ENCODE measurements around the gene CDH23.

The CDH23 gene

DNA sequence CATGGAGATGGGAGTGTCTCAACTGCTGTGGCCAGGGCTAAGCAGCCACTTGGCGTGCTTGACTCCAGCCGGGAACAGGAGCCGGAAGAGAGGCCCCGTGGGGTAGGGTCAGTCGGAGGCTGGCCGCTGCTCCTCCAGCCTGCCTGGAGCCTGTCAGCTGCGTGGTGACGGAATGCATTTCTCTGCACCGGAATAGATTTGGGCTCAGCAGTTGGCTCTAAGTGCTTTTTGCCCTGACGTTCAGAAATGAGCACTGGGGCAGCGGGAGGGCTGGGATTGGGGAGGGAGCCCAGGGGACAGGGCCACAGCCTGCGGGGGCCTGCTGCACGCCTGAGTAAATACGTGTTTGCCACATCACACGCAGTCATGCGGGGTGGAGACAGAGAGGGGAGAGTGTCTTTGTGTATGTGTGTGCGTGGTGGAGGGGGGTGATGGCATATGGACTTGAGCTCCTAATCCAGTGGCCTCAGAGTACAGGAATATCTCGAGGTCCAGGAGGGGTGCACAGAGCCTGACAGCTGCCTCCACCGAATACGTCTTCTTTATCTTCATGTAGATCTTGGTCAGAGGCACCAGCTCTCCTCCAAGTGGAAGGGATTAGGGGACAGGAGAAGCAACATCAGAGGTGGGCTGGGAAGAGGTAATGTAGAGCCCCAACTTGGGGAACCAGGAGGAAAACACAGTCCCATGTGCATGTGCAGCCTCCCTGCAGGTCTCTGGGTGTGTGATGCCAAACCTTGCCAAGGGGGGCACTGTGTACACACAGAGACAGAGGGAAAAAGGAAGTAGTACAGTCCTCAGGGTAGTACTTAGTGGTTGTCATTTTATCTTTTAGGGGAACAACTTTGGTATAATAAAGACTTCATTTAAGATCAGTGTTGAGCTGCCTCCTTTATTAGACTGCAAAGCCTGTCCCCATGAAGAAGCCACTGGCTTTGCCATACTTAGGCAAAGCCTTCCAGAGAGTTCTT is 151.4 kb downstream of the CDH23 start:
- no peak overlapping the region for H3K9ac ChIP-seq
- H3K79me2 ChIP-seq: no peaks in the 10 kb centered on the region
- TF ChIP-seq, protein P1, sequence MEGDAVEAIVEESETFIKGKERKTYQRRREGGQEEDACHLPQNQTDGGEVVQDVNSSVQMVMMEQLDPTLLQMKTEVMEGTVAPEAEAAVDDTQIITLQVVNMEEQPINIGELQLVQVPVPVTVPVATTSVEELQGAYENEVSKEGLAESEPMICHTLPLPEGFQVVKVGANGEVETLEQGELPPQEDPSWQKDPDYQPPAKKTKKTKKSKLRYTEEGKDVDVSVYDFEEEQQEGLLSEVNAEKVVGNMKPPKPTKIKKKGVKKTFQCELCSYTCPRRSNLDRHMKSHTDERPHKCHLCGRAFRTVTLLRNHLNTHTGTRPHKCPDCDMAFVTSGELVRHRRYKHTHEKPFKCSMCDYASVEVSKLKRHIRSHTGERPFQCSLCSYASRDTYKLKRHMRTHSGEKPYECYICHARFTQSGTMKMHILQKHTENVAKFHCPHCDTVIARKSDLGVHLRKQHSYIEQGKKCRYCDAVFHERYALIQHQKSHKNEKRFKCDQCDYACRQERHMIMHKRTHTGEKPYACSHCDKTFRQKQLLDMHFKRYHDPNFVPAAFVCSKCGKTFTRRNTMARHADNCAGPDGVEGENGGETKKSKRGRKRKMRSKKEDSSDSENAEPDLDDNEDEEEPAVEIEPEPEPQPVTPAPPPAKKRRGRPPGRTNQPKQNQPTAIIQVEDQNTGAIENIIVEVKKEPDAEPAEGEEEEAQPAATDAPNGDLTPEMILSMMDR (IDR thresholded peaks at IDR 0.05): peak; percentile 69
- H2AFZ ChIP-seq: peak overlapping the region; percentile 13
- no peaks in the 10 kb centered on the region for H3K27me3 ChIP-seq (ENCODE audit: control insufficient read depth, insufficient read depth, low read length)
- H3K4me3 ChIP-seq (ENCODE audit: low read depth, low read length): no peak overlapping the region
- no peak overlapping the region for H3K27ac ChIP-seq
- no peaks in the 10 kb centered on the region for H3K9me3 ChIP-seq (ENCODE audit: control insufficient read depth, low read length)
- no peaks in the 10 kb centered on the region for H3K36me3 ChIP-seq (ENCODE audit: control insufficient read depth, insufficient read depth, low read length)
- H3K4me1 ChIP-seq: peaks cover 19% of the 10 kb centered on the region
- no peak overlapping the region for H3K4me2 ChIP-seq (ENCODE audit: low read length)

DNA sequence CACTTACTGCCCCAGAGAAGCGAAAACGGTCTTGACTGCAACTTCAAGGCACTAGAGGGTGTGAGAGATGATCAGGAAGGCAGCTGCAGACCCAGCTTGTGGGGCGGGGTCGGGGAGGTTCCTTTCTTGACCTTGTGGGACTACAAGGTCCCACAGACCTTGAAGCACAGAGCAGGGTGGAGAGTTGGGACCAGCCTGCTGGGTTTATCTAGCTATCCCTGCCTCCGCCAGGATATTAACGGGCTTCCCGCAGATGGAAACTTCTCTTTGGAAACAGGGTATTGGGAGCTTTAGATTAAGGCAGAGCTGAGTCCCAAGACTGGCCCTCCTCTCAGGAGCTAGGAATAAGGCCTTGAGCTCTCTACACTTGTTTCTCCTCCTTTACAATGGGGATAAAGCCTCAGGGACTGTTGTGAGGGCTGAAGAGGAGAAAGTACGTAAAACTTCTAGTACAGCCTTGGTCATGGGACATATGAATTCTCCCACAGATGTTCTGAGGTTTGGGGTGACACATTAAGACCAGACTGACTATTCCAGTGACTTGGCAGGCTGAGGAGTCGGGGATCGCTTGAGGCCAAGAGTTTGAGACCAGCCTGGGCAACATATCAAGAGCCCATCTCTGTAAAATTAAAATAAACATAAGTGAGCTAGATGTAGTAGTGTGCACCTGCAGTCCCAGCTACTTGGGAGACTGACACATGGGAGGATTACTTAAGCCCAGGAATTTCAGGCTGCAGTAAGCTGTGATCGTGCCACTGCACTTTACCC is 153.2 kb downstream of the CDH23 start:
- H3K9ac ChIP-seq: no peak overlapping the region
- H3K9me3 ChIP-seq (ENCODE audit: control insufficient read depth, low read length): no peaks in the 10 kb centered on the region
- TF ChIP-seq, protein P1 (IDR thresholded peaks at IDR 0.05): no peak

DNA sequence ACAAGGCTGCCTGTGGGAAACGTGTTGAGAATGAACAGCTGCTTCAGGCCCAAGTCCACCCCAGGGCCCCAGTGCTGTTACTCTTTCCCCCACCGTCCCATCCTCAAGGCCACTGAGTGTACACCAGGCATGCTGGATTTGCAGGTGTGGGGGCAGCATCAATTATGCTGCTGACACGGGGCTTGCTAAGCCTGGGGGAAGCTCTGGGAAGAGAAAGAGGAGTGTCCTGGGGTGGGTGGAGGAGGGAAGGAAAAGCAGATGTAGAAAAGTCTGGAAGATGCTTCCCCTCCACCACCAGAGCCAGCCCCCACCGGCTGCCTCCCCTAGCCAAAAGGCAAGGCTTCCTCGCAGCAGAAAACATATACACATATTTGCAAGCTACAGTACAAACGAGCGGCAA is 153.9 kb downstream of the CDH23 start:
- Histone ChIP-seq H2AFZ (no peak overlapping the region), H3K36me3 (ENCODE audit: control insufficient read depth, insufficient read depth, low read length) (no peaks in the 10 kb centered on the region), H3K4me2 (ENCODE audit: low read length) (no peak overlapping the region), H3K27me3 (ENCODE audit: control insufficient read depth, insufficient read depth, low read length) (no peaks in the 10 kb centered on the region), H3K4me1 (peaks cover 19% of the 10 kb centered on the region), H3K9me3 (ENCODE audit: control insufficient read depth, low read length) (no peaks in the 10 kb centered on the region), H3K27ac (no peak overlapping the region), H3K9ac (no peak overlapping the region), H3K4me3 (ENCODE audit: low read depth, low read length) (no peak overlapping the region), H3K79me2 (no peaks in the 10 kb centered on the region)
- TF ChIP-seq, protein P1 (IDR thresholded peaks at IDR 0.05): no peak

More for the DNA sequence above, 153.2 kb downstream of the CDH23 start:
- H3K4me3 ChIP-seq (ENCODE audit: low read depth, low read length): no peak overlapping the region
- no peak overlapping the region for H3K4me2 ChIP-seq (ENCODE audit: low read length)
- H3K27ac ChIP-seq: no peak overlapping the region
- H3K36me3 ChIP-seq (ENCODE audit: control insufficient read depth, insufficient read depth, low read length): no peaks in the 10 kb centered on the region
- no peaks in the 10 kb centered on the region for H3K27me3 ChIP-seq (ENCODE audit: control insufficient read depth, insufficient read depth, low read length)
- no peak overlapping the region for H2AFZ ChIP-seq
- peaks cover 19% of the 10 kb centered on the region for H3K4me1 ChIP-seq
- no peaks in the 10 kb centered on the region for H3K79me2 ChIP-seq

DNA sequence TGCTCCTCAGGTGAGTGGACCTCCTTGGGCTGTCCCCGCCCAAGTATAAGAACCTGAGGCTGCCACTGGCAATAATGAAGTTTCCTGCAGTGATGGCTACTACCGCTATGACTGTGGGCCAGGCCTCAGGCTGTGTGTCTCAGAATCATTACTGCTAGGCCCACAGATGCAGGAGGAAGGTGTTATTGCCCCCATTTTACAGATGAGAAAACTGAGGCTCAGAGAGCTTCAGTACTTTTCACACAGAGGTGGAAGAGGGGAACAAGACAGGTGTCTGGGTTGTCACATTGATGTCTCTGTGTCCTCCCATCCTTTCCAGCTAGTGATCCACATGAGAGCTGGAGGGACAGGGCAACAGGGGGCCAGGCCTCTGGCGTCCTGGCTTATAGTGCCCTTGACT is 155.2 kb downstream of the CDH23 start:
- H3K27ac ChIP-seq: no peak overlapping the region
- H3K4me3 ChIP-seq (ENCODE audit: low read depth, low read length): no peak overlapping the region
- peak overlapping the region; percentile 39 for H2AFZ ChIP-seq
- H3K9ac ChIP-seq: no peak overlapping the region
- TF ChIP-seq, protein P1 (IDR thresholded peaks at IDR 0.05): no peak
- H3K4me1 ChIP-seq: peaks cover 19% of the 10 kb centered on the region
- H3K9me3 ChIP-seq (ENCODE audit: control insufficient read depth, low read length): no peaks in the 10 kb centered on the region
- H3K79me2 ChIP-seq: no peaks in the 10 kb centered on the region
- no peaks in the 10 kb centered on the region for H3K36me3 ChIP-seq (ENCODE audit: control insufficient read depth, insufficient read depth, low read length)
- H3K4me2 ChIP-seq (ENCODE audit: low read length): no peak overlapping the region
- H3K27me3 ChIP-seq (ENCODE audit: control insufficient read depth, insufficient read depth, low read length): no peaks in the 10 kb centered on the region
